GM12874 (cell line): ENCODE results near the gene LMNA.

Source experiments
- TF ChIP-seq, protein P1 (sequence below): IDR thresholded peaks from 2 replicates; pipeline ENCODE4 v1.5.1; 2011; ENCODE audit warnings: low read depth, mild to moderate bottlenecking, control low read depth, low read length, moderate library complexity; ENCODE audit not compliant: insufficient read depth

The LMNA gene

DNA sequence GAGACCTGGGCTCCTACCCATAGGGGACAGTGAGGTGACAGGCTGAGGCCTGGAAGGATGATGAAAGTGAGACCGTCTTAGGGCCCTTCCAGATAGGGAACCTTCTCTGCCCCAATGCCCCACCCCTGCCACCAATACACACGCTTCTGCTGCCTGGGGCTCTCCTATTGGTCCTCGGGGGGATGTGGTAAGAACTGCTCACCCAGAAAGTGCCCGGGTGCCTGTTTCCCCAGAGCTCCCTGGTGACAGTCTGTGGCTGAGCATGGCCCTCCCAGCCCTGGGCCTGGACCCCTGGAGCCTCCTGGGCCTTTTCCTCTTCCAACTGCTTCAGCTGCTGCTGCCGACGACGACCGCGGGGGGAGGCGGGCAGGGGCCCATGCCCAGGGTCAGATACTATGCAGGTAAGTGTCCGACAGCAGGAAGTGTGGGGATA lies 39.8 kb downstream of the LMNA start:
- TF ChIP-seq, protein P1, sequence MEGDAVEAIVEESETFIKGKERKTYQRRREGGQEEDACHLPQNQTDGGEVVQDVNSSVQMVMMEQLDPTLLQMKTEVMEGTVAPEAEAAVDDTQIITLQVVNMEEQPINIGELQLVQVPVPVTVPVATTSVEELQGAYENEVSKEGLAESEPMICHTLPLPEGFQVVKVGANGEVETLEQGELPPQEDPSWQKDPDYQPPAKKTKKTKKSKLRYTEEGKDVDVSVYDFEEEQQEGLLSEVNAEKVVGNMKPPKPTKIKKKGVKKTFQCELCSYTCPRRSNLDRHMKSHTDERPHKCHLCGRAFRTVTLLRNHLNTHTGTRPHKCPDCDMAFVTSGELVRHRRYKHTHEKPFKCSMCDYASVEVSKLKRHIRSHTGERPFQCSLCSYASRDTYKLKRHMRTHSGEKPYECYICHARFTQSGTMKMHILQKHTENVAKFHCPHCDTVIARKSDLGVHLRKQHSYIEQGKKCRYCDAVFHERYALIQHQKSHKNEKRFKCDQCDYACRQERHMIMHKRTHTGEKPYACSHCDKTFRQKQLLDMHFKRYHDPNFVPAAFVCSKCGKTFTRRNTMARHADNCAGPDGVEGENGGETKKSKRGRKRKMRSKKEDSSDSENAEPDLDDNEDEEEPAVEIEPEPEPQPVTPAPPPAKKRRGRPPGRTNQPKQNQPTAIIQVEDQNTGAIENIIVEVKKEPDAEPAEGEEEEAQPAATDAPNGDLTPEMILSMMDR, result no peak

DNA sequence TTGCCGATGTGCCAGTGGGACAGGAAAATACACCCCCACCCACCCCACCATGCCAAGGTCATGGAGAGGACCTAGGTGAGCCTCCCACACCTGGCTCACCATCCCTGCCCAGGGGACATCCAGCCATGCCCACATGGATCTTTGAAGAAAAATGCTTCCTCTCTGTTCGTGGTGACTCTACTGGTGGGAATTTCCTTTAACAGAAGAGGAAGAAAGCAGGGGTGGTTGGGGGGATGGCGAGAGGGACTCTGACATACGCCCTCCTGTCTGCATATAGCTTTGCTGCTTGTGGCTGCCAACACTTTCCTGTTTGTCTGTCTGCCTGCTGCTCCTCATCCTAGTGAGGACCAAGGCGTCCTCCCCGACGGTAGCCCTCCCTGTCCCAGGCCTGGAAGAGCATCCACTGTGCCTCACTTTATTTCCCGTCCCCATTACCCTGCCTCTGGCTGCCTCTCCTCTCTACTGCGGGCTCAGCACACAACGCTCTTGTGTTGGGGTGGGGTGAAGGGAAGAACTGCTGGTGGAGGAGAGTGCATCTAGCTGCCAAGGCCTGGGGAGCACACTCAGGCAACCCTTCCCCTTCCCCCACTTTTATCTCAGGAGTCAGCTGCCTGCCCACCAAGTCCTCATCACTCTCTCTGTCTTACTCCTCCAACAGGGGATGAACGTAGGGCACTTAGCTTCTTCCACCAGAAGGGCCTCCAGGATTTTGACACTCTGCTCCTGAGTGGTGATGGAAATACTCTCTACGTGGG lies 41.4 kb downstream of the LMNA start:
- TF ChIP-seq, protein P1, result no peak

DNA sequence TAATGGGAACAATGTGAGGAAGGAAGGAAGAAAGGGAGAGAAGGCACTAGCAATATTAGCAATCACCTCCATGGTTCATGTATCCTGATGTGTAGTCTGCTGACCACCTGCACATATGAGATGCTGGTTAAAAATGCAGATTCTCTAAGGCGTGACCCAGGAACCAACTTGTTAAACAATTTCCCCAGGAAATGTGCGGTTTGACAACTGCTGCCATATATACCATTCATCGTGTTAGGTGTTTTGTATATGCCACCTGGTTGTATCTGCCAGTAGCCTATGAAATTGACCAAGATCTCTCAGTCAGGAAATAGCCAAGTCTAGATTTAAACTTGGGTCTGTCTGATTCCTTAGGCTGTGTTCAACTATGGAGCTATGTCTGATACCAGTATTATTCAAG lies 43.0 kb downstream of the LMNA start:
- TF ChIP-seq, protein P1, result no peak

DNA sequence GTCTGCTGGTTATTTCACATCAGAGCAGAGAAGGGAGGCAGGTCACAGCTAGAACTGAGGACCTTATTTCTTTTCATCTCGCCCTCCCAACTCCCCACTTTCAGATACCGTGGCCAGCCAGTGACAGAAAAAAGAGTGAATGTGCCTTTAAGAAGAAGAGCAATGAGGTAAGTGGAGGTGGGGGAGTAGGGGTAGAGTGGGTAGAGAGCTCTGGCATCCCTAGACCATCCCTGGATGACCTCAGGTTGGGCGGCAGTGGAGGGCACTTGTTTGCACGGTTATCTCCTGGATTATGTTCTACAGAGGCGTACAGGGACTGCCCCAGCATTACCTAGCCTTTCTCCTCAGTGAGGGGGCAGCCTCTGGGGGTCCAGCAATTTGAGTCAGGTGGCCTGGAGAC lies 43.5 kb downstream of the LMNA start:
- TF ChIP-seq, protein P1, result no peak

DNA sequence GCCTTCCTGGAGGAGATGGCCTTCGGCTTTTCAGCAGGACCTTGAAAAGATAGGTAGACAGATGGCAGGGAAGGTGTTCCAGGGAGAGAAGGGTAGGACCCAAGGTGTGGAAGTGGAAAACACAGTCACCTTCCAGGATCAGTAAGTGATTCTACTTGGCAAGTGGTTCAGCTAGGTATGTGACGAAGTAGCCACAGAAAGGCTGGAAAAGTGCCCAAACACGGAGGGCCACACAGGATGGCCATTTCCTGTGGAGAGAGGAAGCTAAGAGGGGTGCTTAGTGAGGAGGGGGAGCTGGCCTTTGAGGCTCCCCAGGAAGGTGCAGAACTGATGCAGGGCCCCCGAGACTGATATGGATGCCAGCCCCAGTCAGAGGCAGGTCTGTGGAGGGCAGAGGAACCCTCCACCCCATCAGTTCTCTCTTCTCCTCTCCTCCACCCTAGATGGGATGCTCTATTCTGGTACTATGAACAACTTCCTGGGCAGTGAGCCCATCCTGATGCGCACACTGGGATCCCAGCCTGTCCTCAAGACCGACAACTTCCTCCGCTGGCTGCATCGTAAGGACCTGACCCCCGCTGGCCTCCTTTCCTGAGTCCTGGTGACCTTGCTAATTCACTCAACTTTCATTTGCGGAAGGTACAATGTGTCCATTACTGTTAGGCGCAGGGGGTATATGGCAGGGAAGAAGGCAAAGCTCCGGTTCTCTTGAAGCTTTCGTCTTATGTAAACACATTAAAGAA lies 45.7 kb downstream of the LMNA start:
- TF ChIP-seq, protein P1, result no peak

DNA sequence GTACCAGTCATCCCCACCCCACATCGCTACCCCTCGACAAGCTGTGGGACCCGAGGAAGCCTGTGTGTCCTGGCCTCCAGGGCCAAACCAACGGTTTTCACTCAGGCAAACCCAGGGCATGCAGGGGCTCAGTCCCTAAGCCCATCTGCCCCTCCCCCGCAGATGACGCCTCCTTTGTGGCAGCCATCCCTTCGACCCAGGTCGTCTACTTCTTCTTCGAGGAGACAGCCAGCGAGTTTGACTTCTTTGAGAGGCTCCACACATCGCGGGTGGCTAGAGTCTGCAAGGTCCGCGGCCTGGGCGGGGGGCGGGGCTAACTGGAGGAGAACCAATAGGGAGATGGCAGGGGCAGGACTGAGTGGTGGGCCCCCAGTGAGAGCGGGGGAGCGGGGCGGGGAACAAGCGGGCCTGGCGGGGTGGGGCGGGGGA lies 46.2 kb downstream of the LMNA start:
- TF ChIP-seq, protein P1, result no peak

DNA sequence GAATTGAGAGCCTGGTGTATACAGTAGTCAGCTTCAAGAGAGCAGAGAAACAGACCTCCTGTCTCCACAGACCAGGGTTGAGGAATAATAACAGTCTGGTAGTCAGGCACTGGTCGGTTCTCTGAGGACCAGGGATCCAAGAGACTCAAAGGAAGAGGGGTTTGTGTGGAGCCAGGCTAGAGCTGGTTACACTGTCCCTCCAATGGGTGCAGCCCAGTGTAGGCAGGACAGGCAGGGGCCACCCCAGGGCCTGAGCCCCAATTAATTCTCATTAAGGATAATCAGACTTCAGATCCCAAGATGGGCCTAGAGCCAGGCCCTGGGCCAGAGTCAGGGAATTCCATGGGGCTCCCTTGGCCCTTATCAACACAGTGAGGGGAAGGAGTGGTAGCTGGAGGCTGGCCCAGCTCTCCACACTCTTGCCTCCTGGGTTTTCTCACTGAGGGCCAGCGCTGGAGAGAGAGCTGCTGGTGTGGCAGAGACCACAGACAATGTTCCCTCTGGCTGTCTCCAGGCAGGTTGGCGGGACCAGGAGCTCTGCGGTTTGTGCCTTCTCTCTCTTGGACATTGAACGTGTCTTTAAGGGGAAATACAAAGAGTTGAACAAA lies 48.0 kb downstream of the LMNA start:
- TF ChIP-seq, protein P1, result no peak
